HG02973 (cell line): ENCODE data around the gene PLAGL2.

Experiments
- ATAC-seq: cut with Tn5 transposase; IDR thresholded peaks from one replicate; pipeline ENCODE4 v1.9.1; 2021; ENCODE audit warnings: moderate library complexity; ENCODE audit not compliant: unreplicated experiment

Gene PLAGL2

DNA sequence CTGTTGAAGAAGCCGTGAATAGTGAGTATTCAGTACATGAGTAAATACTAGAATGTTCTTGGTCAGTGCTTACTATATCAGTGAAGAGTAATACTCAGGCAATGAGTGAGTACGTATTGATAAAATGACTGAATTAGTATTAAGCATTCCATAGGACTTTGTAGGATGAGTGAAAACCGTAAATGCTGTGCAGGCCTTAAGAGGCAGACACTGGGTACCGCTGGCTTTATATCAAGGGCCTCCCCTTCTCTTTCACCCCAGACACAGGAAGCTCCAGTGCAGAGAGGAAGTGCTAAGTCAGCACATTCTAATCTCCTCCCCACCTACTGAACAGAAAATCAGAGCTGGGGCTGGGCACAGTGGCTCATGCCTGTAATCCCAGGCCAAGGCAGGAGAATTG is 24.3 kb upstream of the PLAGL2 start:
- ATAC-seq, result no peak

GRCh38 chr20:32231245-32231644 is 23.7 kb upstream of the PLAGL2 start:
- ATAC-seq, result no peak

DNA sequence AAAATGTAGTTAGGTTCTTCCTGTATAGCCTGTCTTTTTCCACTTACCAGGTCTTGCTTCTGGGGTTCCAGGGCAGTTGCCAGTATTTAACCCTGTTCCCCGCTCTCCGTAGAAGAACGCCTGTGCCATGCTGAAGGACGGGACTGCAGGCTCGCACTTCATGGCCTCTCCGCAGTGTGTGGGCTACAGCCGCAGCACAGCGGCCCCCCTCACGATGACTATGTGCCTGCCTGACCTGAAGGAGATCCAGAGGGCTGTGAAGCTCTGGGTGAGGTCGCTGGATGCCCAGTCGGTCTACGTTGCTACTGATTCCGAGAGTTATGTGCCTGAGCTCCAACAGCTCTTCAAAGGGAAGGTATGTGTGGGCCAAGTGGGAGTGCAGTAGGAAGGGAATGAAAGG is 23.2 kb upstream of the PLAGL2 start:
- no peak for ATAC-seq

DNA sequence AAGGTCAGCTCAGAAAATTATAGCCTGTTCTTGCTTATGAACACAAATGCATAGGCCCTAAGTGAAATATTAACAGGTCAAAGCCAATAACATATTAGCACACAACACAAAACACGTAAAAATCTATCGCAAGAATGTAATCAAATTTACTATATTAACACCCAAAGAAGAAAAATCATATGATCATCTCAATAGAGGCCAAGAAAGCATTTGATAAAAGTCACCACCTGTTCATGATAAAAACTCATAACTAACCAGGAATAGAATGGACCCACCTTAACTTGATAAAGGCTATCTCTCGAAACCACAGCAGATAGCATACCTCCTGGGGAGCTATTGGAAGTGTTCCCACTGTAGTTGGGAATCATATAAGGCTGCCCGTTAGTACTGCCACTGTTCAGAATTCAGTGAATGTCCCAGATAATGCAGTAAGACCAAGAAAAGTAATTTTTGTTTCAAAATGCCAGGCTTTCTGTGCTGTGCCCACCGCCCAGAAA is 21.8 kb upstream of the PLAGL2 start:
- ATAC-seq, result no peak

GRCh38 chr20:32227744-32228688 is 20.5 kb upstream of the PLAGL2 start:
- no peak for ATAC-seq

DNA sequence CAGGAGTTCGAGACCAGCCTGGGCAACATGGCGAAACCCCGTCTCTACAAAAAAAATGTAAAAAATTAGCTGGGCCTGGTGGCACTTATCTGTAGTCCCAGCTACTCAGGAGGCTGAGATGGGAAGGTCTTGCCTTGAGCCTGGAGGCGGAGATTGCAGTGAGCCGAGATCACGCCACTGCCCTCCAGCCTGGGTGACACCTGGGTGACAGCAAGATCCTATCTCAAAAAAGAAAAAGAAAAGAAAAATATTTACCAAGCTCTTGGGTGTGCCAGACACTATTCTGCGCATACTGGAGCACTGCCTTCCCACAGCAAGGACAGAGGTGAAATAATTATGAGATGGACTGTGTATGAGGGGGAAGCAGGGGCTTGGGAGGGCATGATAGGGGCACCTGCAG is 19.8 kb upstream of the PLAGL2 start:
- no peak for ATAC-seq

GRCh38 chr20:32226391-32226790 is 18.8 kb upstream of the PLAGL2 start:
- ATAC-seq, result no peak

- no peak for ATAC-seq
Measured at GRCh38 chr20:32224463-32224862, 16.9 kb upstream of the PLAGL2 start.

DNA sequence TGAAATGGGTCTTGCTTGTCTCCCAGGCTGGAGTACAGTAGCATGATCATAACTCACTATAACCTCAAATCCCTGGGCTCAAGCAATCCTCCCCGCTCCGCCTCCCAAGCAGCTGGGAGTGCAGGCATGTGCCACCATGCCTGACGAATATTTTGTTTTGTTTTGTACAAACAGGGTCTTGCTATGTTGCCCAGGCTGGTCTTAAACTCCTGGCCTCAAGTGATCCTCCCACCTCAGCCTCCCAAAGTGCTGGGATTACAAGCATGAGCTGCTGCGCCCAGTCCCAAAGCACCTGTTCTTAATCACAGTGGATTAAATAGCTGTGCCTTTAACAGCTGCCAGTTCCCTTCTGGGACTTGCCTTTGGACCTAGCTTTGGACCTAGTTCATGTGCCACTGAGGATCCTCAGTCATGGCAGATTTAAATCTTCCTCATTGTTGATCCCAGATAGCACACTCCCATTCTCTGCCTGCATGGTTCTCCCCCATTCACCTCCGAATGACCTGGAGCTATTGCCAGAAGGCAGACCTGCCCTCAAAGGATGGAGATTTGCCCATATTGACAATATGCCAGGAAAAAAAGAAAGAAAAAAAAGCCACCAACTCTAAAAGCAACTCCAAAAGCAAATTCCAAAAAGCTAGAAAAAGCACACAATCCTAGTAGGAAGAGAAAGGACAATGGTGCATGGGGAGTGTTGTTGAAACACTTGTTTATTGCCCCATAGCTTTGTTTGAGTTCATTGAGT is 10.8 kb upstream of the PLAGL2 start:
- ATAC-seq, result no peak

- ATAC-seq, result no peak
Measured at GRCh38 chr20:32216179-32217142, 8.9 kb upstream of the PLAGL2 start.

GRCh38 chr20:32215729-32216128 is 8.2 kb upstream of the PLAGL2 start:
- no peak for ATAC-seq

DNA sequence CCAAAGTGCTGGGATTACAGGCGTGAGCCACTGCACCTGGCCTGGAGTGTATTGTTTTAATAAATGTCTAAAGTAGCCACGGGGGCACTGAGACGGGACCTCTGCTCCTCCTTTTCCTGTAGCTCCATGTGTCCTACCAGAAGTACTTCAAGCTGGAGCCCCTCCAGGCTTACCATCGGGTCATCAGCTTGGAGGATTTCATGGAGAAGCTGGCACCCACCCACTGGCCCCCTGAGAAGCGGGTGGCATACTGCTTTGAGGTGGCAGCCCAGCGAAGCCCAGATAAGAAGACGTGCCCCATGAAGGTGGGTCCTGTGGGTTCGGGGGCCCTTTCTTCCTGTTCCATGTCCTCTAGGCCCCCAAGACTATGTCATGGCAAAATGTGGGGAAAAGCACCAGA is 7.6 kb upstream of the PLAGL2 start:
- no peak for ATAC-seq

DNA sequence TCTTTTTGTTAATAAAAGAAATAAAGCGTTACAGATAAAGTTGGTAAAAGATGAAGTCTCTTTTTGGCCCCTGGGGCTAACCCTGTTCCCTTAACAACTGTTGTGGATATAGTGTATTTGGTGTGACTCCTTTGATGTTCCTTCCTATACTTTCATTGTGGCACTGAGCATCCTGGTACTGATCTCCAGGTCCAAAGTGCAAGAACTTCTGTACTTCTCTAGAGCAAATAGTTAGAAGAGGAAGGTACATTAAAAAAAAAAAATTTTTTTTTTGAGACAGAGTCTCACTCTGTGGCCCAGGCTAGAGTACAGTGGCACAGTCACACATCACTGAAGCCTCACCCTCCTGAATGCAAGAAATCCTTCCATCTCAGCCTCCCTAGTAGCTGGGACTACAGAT is 6.3 kb upstream of the PLAGL2 start:
- no peak for ATAC-seq

GRCh38 chr20:32209850-32210605 is 2.5 kb upstream of the PLAGL2 start:
- no peak for ATAC-seq

- no peak for ATAC-seq
Measured at GRCh38 chr20:32208499-32209154, 1.1 kb upstream of the PLAGL2 start.

- no peak for ATAC-seq
Measured at GRCh38 chr20:32206760-32207625, 550 bp downstream of the PLAGL2 start.

DNA sequence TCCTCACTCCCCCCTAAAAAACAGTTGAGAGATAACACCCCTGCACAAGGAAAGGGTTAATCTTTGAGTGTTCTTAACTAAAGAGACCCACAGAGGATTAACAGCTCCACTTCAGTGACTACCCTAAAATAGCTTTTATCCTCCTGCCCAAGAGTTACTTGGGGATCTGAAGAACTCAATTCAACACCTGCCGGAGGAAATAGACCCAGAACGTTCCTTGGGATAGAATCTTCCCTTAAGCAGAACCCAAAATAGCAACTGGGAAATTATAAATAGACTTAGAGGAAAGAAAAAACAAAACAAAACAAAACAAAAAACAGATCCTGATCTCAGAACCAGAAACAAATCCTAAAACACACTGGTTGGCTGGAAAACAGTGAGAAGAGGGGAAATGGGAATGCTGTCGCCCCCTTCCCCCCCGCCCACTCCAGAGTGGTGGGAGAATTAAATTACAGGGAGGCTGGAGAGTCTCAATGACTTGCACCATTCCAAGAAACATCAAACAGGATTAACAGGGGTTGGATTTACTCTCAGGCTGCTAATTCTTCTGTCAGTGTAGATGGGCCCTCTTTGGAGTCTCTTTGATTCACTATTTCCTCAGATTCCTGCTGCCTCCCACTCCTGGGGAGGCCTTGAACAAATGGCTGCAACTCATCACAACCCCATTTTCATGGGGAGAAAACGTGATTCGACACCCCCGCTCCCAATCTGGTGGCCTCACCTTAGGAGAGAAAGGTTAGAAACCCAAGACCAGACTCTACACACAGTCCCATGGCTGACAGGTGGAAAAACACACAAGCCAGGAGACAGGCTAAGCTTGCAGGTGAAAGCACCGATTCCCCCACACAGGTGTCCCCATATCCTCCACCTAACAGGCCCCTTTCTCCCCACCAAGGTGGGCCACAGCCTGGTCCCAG is 1.4 kb downstream of the PLAGL2 start:
- no peak for ATAC-seq
